K562 (cell line): ENCODE measurements around the gene GAB4. TPM values are rescaled to one million over a fixed set of nuclear protein-coding genes. Genes with fewer than 3 reads are reported as not detected.

Experiments used
- E2F6 ChIP-seq, 2 experiments: IDR thresholded peaks; 2 replicates each; pipeline ENCODE4 v1.6.1; 2011; ENCODE audit warnings: borderline replicate concordance in 1 of 2, control low read depth in 1 of 2, low read depth in 1 of 2, low read length in 1 of 2, mild to moderate bottlenecking in 1 of 2, mixed read lengths in 1 of 2, moderate library complexity in 1 of 2; ENCODE audit not compliant: insufficient read depth in 1 of 2, insufficient read length in 1 of 2, poor library complexity in 1 of 2, severe bottlenecking in 1 of 2; ENCODE audit errors: extremely low read depth in 1 of 2
- ETV1 ChIP-seq: fragments of 450-650 bp; conservative IDR thresholded peaks from 2 replicates; pipeline ENCODE4 v1.6.1; 2016; ENCODE audit warnings: missing genetic modification characterization, control low read depth, low read depth, missing compliant biosample characterization
- ETV5 ChIP-seq: sonication (generic); formaldehyde crosslinking; IDR thresholded peaks from 2 replicates; pipeline ENCODE4 v1.4.0; 2020; ENCODE audit warnings: low read depth, mild to moderate bottlenecking, missing genetic modification reagents
- L3MBTL2 ChIP-seq: fragments of 450-650 bp; IDR thresholded peaks from 2 replicates; pipeline ENCODE4 v1.6.1; 2016; ENCODE audit warnings: mild to moderate bottlenecking, moderate library complexity
- NR2C1 ChIP-seq, 2 experiments: fragments of 450-650 bp; IDR thresholded peaks; 2 replicates each; pipeline ENCODE4 v1.6.1; 2017; ENCODE audit warnings: mild to moderate bottlenecking in 2 of 2, antibody characterized with exemption in 1 of 2, inconsistent platforms in 1 of 2, missing compliant biosample characterization in 1 of 2, missing genetic modification characterization in 1 of 2
- NR2C2 ChIP-seq, 2 experiments: fragments of 200-800 bp in 1 of 2; sonication (Bioruptor generic) in 1 of 2; sonication (generic) in 1 of 2; formaldehyde crosslinking in 1 of 2; IDR thresholded peaks; 2 replicates each; pipeline versions ENCODE4 v1.6.1 to v1.8.0; 2016 to 2022; ENCODE audit warnings: mild to moderate bottlenecking in 1 of 2, missing compliant biosample characterization in 1 of 2, missing genetic modification characterization in 1 of 2, missing genetic modification reagents in 1 of 2
- RUNX1 ChIP-seq: sonication (generic); IDR thresholded peaks from 2 replicates; pipeline ENCODE4 v1.6.1; 2016; ENCODE audit warnings: antibody characterized with exemption, low read depth
- ZNF551 ChIP-seq: fragments of 250-450 bp; sonication (Bioruptor Pico); IDR thresholded peaks from 2 replicates; pipeline ENCODE4 v1.5.0; 2021; ENCODE audit warnings: mild to moderate bottlenecking, moderate library complexity
- ZNF79 ChIP-seq: fragments of 250-450 bp; sonication (Bioruptor Pico); IDR thresholded peaks from 2 replicates; pipeline ENCODE4 v1.4.0; 2020; ENCODE audit warnings: low read depth, mild to moderate bottlenecking, moderate library complexity
- polyA plus RNA-seq, 8 experiments: library from polyadenylated mRNA; depleted of rRNA in 4 of 8; stranded (reverse) in 5 of 8; unstranded in 3 of 8; fragments of >200 nt; fragmentation: Nextera tagmentation in 2 of 8; fragmentation: Illumina TruSeq in 1 of 8; extraction: Ambion mirVana in 2 of 8; extraction: Trizol in 1 of 8; gene quantifications; 2 replicates each; pipeline versions ENCODE4 v1.2.1 to v1.2.3, GENCODE V29; 2011 to 2014; ENCODE audit warnings: inconsistent platforms in 1 of 8, missing spikeins in 1 of 8
- total RNA-seq, 7 experiments: library from RNA; depleted of rRNA in 6 of 7; stranded (reverse); fragments of >200 nt in 6 of 7; fragmentation: Illumina TruSeq in 2 of 7; extraction: Trizol in 2 of 7; gene quantifications; 2 replicates each; pipeline versions ENCODE4 v1.2.1 to v1.2.3, GENCODE V29; 2011 to 2021; ENCODE audit warnings: low replicate concordance in 1 of 7

GAB4 gene
- total and polyA plus RNA-seq, 9 of the 15 experiments (the other 6 are each of a cell fraction or from before 2014, with no cell fraction given), result 0.04 to 0.11 (median 0.04) TPM; not detected in 6

- TF ChIP-seq E2F6 (IDR thresholded peaks at IDR 0.05; ENCODE audit: borderline replicate concordance in 1 of 2, extremely low read depth in 1 of 2, insufficient read depth in 1 of 2, insufficient read length in 1 of 2, low read depth in 1 of 2, low read length in 1 of 2, poor library complexity in 1 of 2, severe bottlenecking in 1 of 2) (peak in 1 of 2 experiments; percentile 72), ZNF79 (CRISPR knock-in tag) (no peak), ETV5 (CRISPR knock-in tag) (no peak), NR2C1 (IDR thresholded peaks at IDR 0.05) (no peak), NR2C1 (tag; IDR thresholded peaks at IDR 0.05) (0 out of 2 replicates have a peak, but pooled peaks have one; percentile 21), ETV1 (tag) (peak; percentile 53), ZNF551 (no peak), RUNX1 (no peak), NR2C2 (CRISPR knock-in tag; IDR thresholded peaks at IDR 0.05) (no peak), NR2C2 (tag; IDR thresholded peaks at IDR 0.05) (peak; percentile 23; the same call in 1 of the 2 replicates), L3MBTL2 (peak; percentile 80)
Measured at GRCh38 chr22:17007852-17008731, at the start of gene GAB4 (continued).
